ENCODE measurements around the gene ANOS1. TPM values are rescaled to one million over a fixed set of nuclear protein-coding genes. Genes with fewer than 3 reads are reported as not detected.

ANOS1 gene
- polyA plus RNA-seq, 3 donors, result 7.4 to 9.4 (median 8.3) TPM

Other genes with a start within 250 kb of the ANOS1 start
- gene FAM9A, start 69.2 kb upstream of the ANOS1 start, polyA plus RNA-seq (ENCODE audit: insufficient read length in 3 of 3), result not detected

All from renal pelvis (tissue), 3 donors.